H9 (cell line): ENCODE measurements around the gene SMC3. TPM values are rescaled to one million over a fixed set of nuclear protein-coding genes. Genes with fewer than 3 reads are reported as not detected.
"Not testable (repeated sequence)": the region's sequence is repeated elsewhere in the genome, so short reads cannot be mapped to it uniquely, and the experiment has no call there.

Source experiments
- DNase-seq: peaks from one replicate; pipeline ENCODE4 v3.0.0-alpha.2; 2017
- H2AFZ ChIP-seq: one replicate; pipeline ENCODE4 v1.6.1; 2013; ENCODE audit warnings: mild to moderate bottlenecking, low read length, control low read depth, moderate library complexity
- H2AK5ac ChIP-seq: 2 replicates; pipeline ENCODE4 v1.6.1; 2013; ENCODE audit warnings: low read length, control low read depth, mixed read lengths; ENCODE audit not compliant: insufficient read length
- H2BK120ac ChIP-seq: one replicate; pipeline ENCODE4 v1.6.1; 2013; ENCODE audit warnings: low read depth, mild to moderate bottlenecking, low read length, control low read depth, inconsistent platforms; ENCODE audit not compliant: poor library complexity, severe bottlenecking
- H2BK12ac ChIP-seq: 2 replicates; pipeline ENCODE4 v1.6.1; 2013; ENCODE audit warnings: low read length, control low read depth, mixed read lengths, low read depth; ENCODE audit not compliant: insufficient read length
- H2BK15ac ChIP-seq: 2 replicates; pipeline ENCODE4 v1.6.1; 2013; ENCODE audit warnings: low read depth, low read length, control low read depth
- H2BK20ac ChIP-seq: one replicate; pipeline ENCODE4 v1.6.1; 2013; ENCODE audit warnings: low read depth, mild to moderate bottlenecking, low read length, control low read depth, inconsistent platforms; ENCODE audit not compliant: poor library complexity, severe bottlenecking
- H2BK5ac ChIP-seq: 2 replicates; pipeline ENCODE4 v1.6.1; 2013; ENCODE audit warnings: low read length, control low read depth, mixed read lengths; ENCODE audit not compliant: insufficient read length
- H3K14ac ChIP-seq: 2 replicates; pipeline ENCODE4 v1.6.1; 2013; ENCODE audit warnings: low read length, control low read depth; ENCODE audit not compliant: insufficient read depth
- H3K18ac ChIP-seq: 2 replicates; pipeline ENCODE4 v1.6.1; 2013; ENCODE audit warnings: low read depth, mild to moderate bottlenecking, mixed read lengths, low read length, control low read depth; ENCODE audit not compliant: insufficient read length
- H3K23ac ChIP-seq: 2 replicates; pipeline ENCODE4 v1.6.1; 2013; ENCODE audit warnings: low read length, control low read depth, mixed read lengths, low read depth; ENCODE audit not compliant: insufficient read length
- H3K23me2 ChIP-seq: 2 replicates; pipeline ENCODE4 v1.6.1; 2013; ENCODE audit warnings: low read depth, mild to moderate bottlenecking, mixed read lengths, low read length, control low read depth; ENCODE audit not compliant: insufficient read length, poor library complexity, severe bottlenecking
- H3K27ac ChIP-seq: 2 replicates; pipeline ENCODE4 v1.5.1; 2013; ENCODE audit warnings: low read length, control low read depth, mixed read lengths, low read depth; ENCODE audit not compliant: insufficient read length
- H3K27me3 ChIP-seq: 2 replicates; pipeline ENCODE4 v1.6.1; 2013; ENCODE audit warnings: low read length, control low read depth, inconsistent platforms; ENCODE audit not compliant: insufficient read depth
- H3K4ac ChIP-seq: 2 replicates; pipeline ENCODE4 v1.6.1; 2013; ENCODE audit warnings: low read depth, mild to moderate bottlenecking, control low read depth, inconsistent platforms, low read length, moderate library complexity
- H3K4me1 ChIP-seq: 2 replicates; pipeline ENCODE4 v1.6.1; 2013; ENCODE audit warnings: low read length, control low read depth, inconsistent platforms; ENCODE audit not compliant: insufficient read depth
- H3K4me2 ChIP-seq: 2 replicates; pipeline ENCODE4 v1.6.1; 2013; ENCODE audit warnings: low read length, control low read depth, mixed read lengths; ENCODE audit not compliant: insufficient read length, insufficient read depth
- H3K56ac ChIP-seq: 2 replicates; pipeline ENCODE4 v1.6.1; 2013; ENCODE audit warnings: low read depth, mild to moderate bottlenecking, mixed read lengths, low read length, control low read depth; ENCODE audit not compliant: insufficient read length
- H3K79me1 ChIP-seq: 2 replicates; pipeline ENCODE4 v1.6.1; 2013; ENCODE audit warnings: low read depth, mild to moderate bottlenecking, moderate library complexity, low read length, control low read depth, inconsistent platforms; ENCODE audit not compliant: insufficient read depth, poor library complexity, severe bottlenecking
- H3K79me2 ChIP-seq: 2 replicates; pipeline ENCODE4 v1.6.1; 2013; ENCODE audit warnings: low read length, control low read depth, inconsistent platforms; ENCODE audit not compliant: insufficient read depth
- H3K9ac ChIP-seq: 2 replicates; pipeline ENCODE4 v1.6.1; 2013; ENCODE audit warnings: low read length, control low read depth, mixed read lengths; ENCODE audit not compliant: insufficient read length; ENCODE audit errors: extremely low read depth
- H3K9me3 ChIP-seq: one replicate; pipeline ENCODE4 v1.6.1; 2013; ENCODE audit warnings: low read depth, low read length, inconsistent platforms; ENCODE audit not compliant: control insufficient read depth
- H3T11ph ChIP-seq: one replicate; pipeline ENCODE4 v1.6.1; 2013; ENCODE audit warnings: mild to moderate bottlenecking, low read length, control low read depth, inconsistent platforms
- H4K20me1 ChIP-seq: one replicate; pipeline ENCODE4 v1.6.1; 2013; ENCODE audit not compliant: control insufficient read depth, insufficient read length, insufficient read depth
- H4K5ac ChIP-seq: 2 replicates; pipeline ENCODE4 v1.6.1; 2013; ENCODE audit warnings: low read depth, mild to moderate bottlenecking, mixed read lengths, low read length, control low read depth; ENCODE audit not compliant: insufficient read length
- H4K8ac ChIP-seq: replicated peaks from 2 replicates; pipeline ENCODE4 v1.6.1; 2013; ENCODE audit warnings: low read length, control low read depth, mixed read lengths, low read depth; ENCODE audit not compliant: insufficient read length
- H4K91ac ChIP-seq: 2 replicates; pipeline ENCODE4 v1.6.1; 2013; ENCODE audit warnings: low read depth, mild to moderate bottlenecking, moderate library complexity, mixed read lengths, low read length, control low read depth; ENCODE audit not compliant: insufficient read length
- H3K27ac Mint-ChIP-seq, 3 experiments: 2 replicates in 2 of 3; 3 replicates in 1 of 3; pipeline ENCODE4 v1.8.0; 2020 to 2021; ENCODE audit warnings: mixed read lengths in 3 of 3, mild to moderate bottlenecking in 1 of 3, moderate library complexity in 1 of 3
- H3K27me3 Mint-ChIP-seq: 2 replicates; pipeline ENCODE4 v1.8.0; 2021; ENCODE audit warnings: low read depth, mild to moderate bottlenecking, moderate library complexity, mixed read lengths
- H3K36me3 Mint-ChIP-seq, 3 experiments: 2 replicates in 2 of 3; 3 replicates in 1 of 3; pipeline ENCODE4 v1.8.0; 2020 to 2021; ENCODE audit warnings: low read depth in 3 of 3, mixed read lengths in 3 of 3; ENCODE audit not compliant: insufficient read depth in 1 of 3
- H3K4me1 Mint-ChIP-seq, 2 experiments: 2 replicates each; pipeline ENCODE4 v1.8.0; 2020; ENCODE audit warnings: mixed read lengths in 2 of 2
- H3K4me3 Mint-ChIP-seq, 2 experiments: 2 replicates in 1 of 2; 3 replicates in 1 of 2; pipeline ENCODE4 v1.8.0; 2020 to 2021; ENCODE audit warnings: mild to moderate bottlenecking in 2 of 2, mixed read lengths in 2 of 2, moderate library complexity in 1 of 2
- H3K9me3 Mint-ChIP-seq, 2 experiments: 2 replicates in 1 of 2; 3 replicates in 1 of 2; pipeline ENCODE4 v1.8.0; 2020; ENCODE audit warnings: mild to moderate bottlenecking in 2 of 2, mixed read lengths in 2 of 2, moderate library complexity in 1 of 2
- WGBS: extraction: QIAGEN DNeasy Blood & Tissue Kit; methylation state at CpG from one replicate; pipeline ENCODE4 v1.1.7; 2013; ENCODE audit warnings: missing lambda C conversion rate, low lambda C conversion rate, mixed read lengths; ENCODE audit not compliant: insufficient read length; ENCODE audit errors: extremely low coverage; 5-methylcytosine and 5-hydroxymethylcytosine counted together
- total RNA-seq: library from RNA; stranded (reverse); gene quantifications from 2 replicates; pipeline ENCODE4 v1.2.1, GENCODE V29; 2021
- TF ChIP-seq, protein P1 (sequence below): fragments of 200-600 bp; sonication (generic); conservative IDR thresholded peaks from 3 replicates; pipeline ENCODE4 v1.8.0; 2021; ENCODE audit warnings: antibody characterized with exemption, mild to moderate bottlenecking

SMC3 gene
- total RNA-seq, 1 experiment from 2014 or later: 82.4 TPM

GRCh38 chr10:110531687-110532086 is 35.8 kb upstream of the SMC3 start:
- Histone ChIP-seq H3K23me2 (peaks cover 4% of the 10 kb centered on the region), H3K27me3 (no peaks in the 10 kb centered on the region), H3K9me3 (no peaks in the 10 kb centered on the region), H3K27ac (no peak overlapping the region), H3K4me2 (no peak overlapping the region), H3K18ac (no peak overlapping the region), H2BK120ac (no peak overlapping the region), H3K14ac (no peak overlapping the region), H4K8ac (no peak overlapping the region), H4K91ac (no peak overlapping the region), H3K79me1 (no peaks in the 10 kb centered on the region), H4K20me1 (no peaks in the 10 kb centered on the region), H3T11ph (no peak overlapping the region), H2BK15ac (no peak overlapping the region), H2AK5ac (no peak overlapping the region), H3K4ac (no peak overlapping the region), H3K23ac (no peak overlapping the region), H4K5ac (no peak overlapping the region), H3K56ac (no peak overlapping the region), H3K4me1 (peaks cover 8% of the 10 kb centered on the region; the same call in 1 of the 2 replicates), H2BK5ac (no peak overlapping the region), H2AFZ (no peak overlapping the region), H3K9ac (no peak overlapping the region), H2BK12ac (no peak overlapping the region), H2BK20ac (no peak overlapping the region), H3K79me2 (no peaks in the 10 kb centered on the region)
- no peak overlapping the region for H3K4me3 Mint-ChIP-seq
- H3K36me3 Mint-ChIP-seq: no peaks in the 10 kb centered on the region
- H3K27me3 Mint-ChIP-seq: no peaks in the 10 kb centered on the region; the same call in 1 of the 2 replicates
- no CpG with 5 or more reads among the region's 2 CpGs for WGBS
- H3K9me3 Mint-ChIP-seq: no peaks in the 10 kb centered on the region; a peak in 1 of 5 replicates
- H3K27ac Mint-ChIP-seq: no peak overlapping the region
- no peak for DNase-seq
- TF ChIP-seq, protein P1, sequence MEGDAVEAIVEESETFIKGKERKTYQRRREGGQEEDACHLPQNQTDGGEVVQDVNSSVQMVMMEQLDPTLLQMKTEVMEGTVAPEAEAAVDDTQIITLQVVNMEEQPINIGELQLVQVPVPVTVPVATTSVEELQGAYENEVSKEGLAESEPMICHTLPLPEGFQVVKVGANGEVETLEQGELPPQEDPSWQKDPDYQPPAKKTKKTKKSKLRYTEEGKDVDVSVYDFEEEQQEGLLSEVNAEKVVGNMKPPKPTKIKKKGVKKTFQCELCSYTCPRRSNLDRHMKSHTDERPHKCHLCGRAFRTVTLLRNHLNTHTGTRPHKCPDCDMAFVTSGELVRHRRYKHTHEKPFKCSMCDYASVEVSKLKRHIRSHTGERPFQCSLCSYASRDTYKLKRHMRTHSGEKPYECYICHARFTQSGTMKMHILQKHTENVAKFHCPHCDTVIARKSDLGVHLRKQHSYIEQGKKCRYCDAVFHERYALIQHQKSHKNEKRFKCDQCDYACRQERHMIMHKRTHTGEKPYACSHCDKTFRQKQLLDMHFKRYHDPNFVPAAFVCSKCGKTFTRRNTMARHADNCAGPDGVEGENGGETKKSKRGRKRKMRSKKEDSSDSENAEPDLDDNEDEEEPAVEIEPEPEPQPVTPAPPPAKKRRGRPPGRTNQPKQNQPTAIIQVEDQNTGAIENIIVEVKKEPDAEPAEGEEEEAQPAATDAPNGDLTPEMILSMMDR: no peak
- H3K4me1 Mint-ChIP-seq: peaks cover 30 to 40% of the 10 kb centered on the region in 2 experiments

DNA sequence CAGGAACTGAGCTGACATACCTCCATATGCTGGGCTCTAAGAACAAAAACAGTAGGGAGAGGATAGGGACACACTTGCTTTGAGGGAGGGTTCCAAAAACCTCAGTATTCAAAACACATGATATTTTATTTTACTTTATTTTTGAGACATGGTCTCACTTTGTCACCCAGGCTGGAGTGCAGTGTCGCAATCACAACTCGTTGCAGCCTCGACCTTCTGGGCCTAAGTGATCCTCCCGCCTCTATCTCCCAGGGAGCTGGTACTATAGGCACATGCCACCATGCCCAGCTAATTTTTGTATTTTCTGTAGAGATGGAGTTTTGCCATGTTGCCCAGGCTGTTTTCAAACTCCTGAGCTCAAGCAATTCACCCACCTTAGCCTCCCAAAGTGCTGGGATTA is 34.9 kb upstream of the SMC3 start:
- not testable (repeated sequence) for H2AK5ac ChIP-seq, H3T11ph ChIP-seq, H3K23ac ChIP-seq, H2BK15ac ChIP-seq, H3K4me3 Mint-ChIP-seq, H2BK5ac ChIP-seq, H3K27ac Mint-ChIP-seq, H4K5ac ChIP-seq, H3K23me2 ChIP-seq, H3K79me1 ChIP-seq, H3K9me3 ChIP-seq, H3K4me1 ChIP-seq, H2BK120ac ChIP-seq, DNase-seq, H3K9me3 Mint-ChIP-seq, H2BK12ac ChIP-seq, H3K56ac ChIP-seq, H3K4ac ChIP-seq, H3K27me3 ChIP-seq, H3K27me3 Mint-ChIP-seq, H4K91ac ChIP-seq, H2AFZ ChIP-seq, H3K9ac ChIP-seq, H3K27ac ChIP-seq, H3K14ac ChIP-seq, H4K20me1 ChIP-seq, H4K8ac ChIP-seq, H2BK20ac ChIP-seq, H3K4me2 ChIP-seq, H3K79me2 ChIP-seq, H3K36me3 Mint-ChIP-seq, H3K18ac ChIP-seq
- H3K4me1 Mint-ChIP-seq: peaks cover 30 to 40% of the 10 kb centered on the region in 2 experiments
- no CpG with 5 or more reads among the region's 4 CpGs for WGBS
